Pericardium fibroblast (primary cell): ENCODE measurements around the gene ZSWIM9. TPM values are rescaled to one million over a fixed set of nuclear protein-coding genes. Genes with fewer than 3 reads are reported as not detected.

Source experiments
- total RNA-seq: library from RNA; depleted of rRNA; stranded (reverse); fragments of >200 nt; gene quantifications from 2 replicates; pipeline ENCODE4 v1.2.3, GENCODE V29; 2015

ZSWIM9 gene
- total RNA-seq = 0.82 and 1.5 TPM in 2 replicates

GRCh38 chr19:48169939-48170803 is at the start of gene ZSWIM9, which contains the start of gene LIG1:
ZSWIM9 (plus strand) TSS chr19:48170680; CDS start chr19:48171803, 1,123 bp downstream.
LIG1 (minus strand) TSS chr19:48170344; CDS start chr19:48165566, 4,778 bp downstream.

Other genes with a start within 250 kb of the ZSWIM9 start
- not detected in 2 replicates for gene BSPH1, start 178.5 kb upstream of the ZSWIM9 start, total RNA-seq
- not detected in 2 replicates for gene ELSPBP1, start 176.0 kb upstream of the ZSWIM9 start, total RNA-seq
- not detected in 2 replicates for gene CABP5, start 126.6 kb upstream of the ZSWIM9 start, total RNA-seq
- 0.51 and 1.3 TPM in 2 replicates for gene PLA2G4C, start 59.9 kb upstream of the ZSWIM9 start, total RNA-seq
- gene LIG1, start 336 bp upstream of the ZSWIM9 start, total RNA-seq = 4.8 and 7.7 TPM in 2 replicates
- 6.4 and 7.8 TPM in 2 replicates for gene CARD8, start 85.2 kb downstream of the ZSWIM9 start, total RNA-seq
- gene ZNF114, start 99.4 kb downstream of the ZSWIM9 start, total RNA-seq = 0.12 TPM in 1 of 2 replicates, not detected in the other
- 125 and 282 TPM in 2 replicates for gene EMP3, start 154.9 kb downstream of the ZSWIM9 start, total RNA-seq
- 3.7 and 20.3 TPM in 2 replicates for gene TMEM143, start 193.3 kb downstream of the ZSWIM9 start, total RNA-seq
- gene SYNGR4, start 193.7 kb downstream of the ZSWIM9 start, total RNA-seq = not detected in 2 replicates
- gene KDELR1, start 220.9 kb downstream of the ZSWIM9 start, total RNA-seq = 222 and 228 TPM in 2 replicates
- gene GRIN2D, start 223.0 kb downstream of the ZSWIM9 start, total RNA-seq = 1.4 and 5.0 TPM in 2 replicates